Endometrial microvascular endothelial cells (primary cell): ENCODE measurements around the gene ADAMTS12. TPM values are rescaled to one million over a fixed set of nuclear protein-coding genes. Genes with fewer than 3 reads are reported as not detected.

ENCODE experiments used
- in situ Hi-C: cut with HindIII; loops from 2 replicates; pipeline ENCODE4 v1.10.0; 2017; ENCODE audit warnings: low sequenced_read_pairs, low pct_unique_long_range_greater_than_20kb; ENCODE audit errors: inconsistent ontology term
- total RNA-seq: library from RNA; depleted of rRNA; stranded (reverse); fragments of >200 nt; gene quantifications from one replicate; pipeline ENCODE4 v1.2.3, GENCODE V29; 2015; ENCODE audit errors: inconsistent ontology term

Gene ADAMTS12
- total RNA-seq, 1 donor from 2014 or later, result 0.84 TPM

DNA sequence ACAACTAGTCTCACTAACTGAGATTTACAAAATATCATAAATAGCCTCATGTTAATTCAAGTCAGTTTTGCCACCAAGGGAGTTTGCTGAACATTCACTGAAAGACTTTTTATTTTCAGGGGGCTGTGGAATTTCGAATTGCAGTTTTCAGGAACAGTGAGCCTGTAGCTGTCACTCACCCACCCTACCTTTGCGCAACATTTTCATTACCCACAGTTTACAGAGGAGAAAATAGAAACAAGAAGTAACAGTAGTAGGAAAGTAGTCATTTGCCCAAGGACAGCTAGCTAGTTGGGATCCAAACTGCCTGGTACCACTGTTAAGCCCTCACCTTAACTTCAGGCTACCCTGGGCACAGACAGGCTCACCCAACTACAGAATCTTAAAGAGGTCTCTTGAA is 154.1 kb downstream of the ADAMTS12 start:
- in situ Hi-C loops, result no loop called here

DNA sequence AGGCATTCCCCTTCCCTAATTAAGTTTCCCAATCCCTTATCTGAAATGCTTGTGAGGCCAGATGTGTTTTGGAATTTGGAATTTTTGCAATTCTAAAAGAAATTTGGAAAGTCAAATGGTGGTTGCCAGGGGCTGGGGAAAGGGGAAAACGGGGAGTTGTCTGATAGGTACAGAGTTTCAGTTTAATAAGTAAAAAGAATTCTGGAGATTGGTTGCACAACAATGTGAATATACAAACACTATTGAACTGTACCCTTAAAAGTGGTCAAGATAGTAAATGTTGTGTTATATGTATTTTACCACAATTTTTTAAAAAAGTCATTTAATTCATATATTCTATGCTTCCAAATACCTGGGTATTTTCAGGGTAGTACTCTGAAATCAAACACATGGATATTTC is 154.5 kb downstream of the ADAMTS12 start:
- in situ Hi-C loops, result no loop called here

DNA sequence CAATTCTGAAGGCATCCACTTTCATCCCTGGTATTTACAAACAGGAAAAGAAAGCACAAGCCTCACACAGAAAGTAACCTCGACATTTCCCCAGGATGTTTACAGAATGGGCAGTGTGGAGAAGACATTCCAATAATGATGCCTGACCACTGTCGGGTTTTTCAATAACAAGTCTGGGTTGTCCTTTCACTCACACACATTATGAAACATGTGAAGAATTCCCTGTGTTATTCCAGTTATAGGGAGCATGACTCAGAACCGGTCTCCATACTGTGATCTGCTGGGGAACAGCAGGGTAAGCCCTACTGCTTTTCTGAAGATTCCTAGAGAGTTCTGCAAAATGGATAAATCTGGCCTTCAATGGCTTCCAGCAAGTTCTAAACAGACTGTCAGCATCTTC is 155.3 kb downstream of the ADAMTS12 start:
- in situ Hi-C loops, result no loop called here

DNA sequence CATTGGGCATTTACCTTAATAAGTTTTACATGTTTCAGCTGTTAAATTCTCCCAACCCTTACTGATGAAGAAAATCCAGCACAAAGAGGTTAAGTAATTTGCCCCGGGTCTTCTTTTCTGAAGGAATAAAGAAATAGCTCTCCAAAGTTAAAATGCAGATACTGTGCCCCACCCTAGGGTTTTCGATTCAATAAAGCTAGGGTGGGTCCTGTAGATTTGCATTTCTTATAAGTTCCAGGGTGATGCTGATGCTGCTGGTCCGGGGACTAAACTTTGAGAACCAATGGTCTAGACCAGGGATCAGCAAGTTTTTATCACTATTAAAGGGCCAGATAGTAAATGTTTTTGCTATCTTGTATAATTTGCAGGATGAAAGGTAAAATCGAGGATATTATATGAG is 156.7 kb downstream of the ADAMTS12 start:
- in situ Hi-C loops, result no loop called here

DNA sequence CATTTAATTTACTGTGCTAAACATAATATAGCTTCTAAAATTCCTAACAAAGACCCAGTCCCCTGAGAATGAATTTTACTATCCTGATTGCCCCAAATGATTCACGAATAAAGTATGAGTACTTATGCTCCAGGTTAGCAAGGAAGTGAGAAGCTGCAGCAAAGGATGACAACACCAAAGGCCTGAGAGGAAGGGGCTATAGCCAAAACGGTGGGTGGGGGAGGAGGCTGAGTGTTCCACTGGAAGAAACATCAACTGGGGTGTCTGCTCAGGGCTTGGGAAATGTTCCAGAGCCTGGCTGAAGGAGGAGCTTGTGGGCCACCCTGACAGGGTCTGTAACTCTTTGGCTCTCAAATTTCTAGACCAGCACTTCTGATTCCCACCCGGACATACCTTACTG is 157.3 kb downstream of the ADAMTS12 start:
- in situ Hi-C loops, result no loop called here

DNA sequence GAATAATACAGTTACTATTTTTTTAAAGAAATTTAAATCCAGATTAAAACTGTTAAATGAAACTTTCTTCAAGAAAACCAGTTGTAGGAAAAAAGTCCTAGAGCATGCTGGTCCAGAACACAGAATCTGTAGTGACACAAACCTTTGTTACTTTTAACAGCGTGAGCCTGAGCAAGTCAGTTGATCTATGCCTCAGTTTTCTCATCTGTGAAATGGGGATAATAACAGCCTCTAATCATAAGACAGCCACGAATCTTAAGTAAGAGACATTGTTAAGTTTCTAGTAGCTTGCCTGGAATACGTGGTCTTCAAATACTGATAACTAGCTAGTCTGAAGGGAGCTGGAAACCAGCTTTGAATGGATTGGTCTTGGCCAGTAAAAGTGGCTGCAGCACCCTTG is 158.6 kb downstream of the ADAMTS12 start:
- in situ Hi-C loops, result no loop called here

DNA sequence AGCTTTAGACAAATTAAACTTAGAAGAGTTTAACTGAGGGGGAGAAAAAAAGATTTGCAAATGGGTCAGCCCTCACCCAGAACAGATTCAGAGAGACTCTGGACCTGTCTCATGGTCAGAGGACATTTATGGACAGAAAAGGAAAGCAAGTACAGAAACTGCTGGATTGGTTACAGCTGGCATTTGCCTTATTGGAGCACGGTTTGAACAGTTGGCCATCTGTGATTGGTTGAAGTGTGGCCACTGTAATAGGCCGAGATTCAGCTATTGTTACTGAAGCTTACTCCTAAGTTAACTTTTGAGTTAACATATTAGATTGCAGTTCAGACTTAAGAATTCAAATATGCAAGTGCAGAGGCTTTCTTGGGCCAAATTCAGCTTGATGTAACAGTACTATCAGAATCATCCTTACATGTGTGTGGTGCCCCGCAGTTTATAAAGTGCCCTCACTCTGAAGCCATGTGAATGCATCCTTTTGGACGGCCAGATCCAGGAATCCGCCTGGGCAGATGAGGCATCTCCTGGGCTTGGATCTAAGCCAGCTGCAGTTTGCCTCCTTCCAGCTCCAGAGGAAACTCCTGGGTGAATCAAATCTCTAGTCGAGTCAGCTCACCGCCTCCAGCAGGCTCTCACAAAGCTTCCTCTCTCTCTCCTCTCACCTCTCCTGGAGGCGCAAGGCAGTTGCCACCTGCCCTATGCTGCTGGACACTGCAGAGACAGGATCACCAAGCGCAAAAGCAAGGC is 165.2 kb downstream of the ADAMTS12 start:
- in situ Hi-C loops, result no loop called here

DNA sequence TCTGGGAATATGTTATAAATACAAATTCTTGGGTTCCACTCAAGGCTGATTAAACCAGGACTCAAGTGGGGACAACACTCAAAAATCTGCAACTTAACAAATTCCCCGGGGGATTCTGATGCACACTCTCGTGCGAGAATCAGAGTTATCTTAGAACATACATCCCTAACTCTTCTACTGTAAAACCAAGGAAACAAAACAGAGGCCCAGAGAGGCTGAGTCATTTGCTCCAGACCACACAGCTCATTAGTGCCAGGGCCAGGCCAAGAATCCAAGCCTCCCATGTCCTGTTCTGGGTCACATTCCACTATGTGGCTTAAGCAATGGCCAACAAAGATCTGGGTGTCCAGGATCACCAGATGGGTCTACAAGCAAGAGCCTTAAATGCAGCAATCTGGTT is 166.0 kb downstream of the ADAMTS12 start:
- in situ Hi-C loops, result no loop called here

DNA sequence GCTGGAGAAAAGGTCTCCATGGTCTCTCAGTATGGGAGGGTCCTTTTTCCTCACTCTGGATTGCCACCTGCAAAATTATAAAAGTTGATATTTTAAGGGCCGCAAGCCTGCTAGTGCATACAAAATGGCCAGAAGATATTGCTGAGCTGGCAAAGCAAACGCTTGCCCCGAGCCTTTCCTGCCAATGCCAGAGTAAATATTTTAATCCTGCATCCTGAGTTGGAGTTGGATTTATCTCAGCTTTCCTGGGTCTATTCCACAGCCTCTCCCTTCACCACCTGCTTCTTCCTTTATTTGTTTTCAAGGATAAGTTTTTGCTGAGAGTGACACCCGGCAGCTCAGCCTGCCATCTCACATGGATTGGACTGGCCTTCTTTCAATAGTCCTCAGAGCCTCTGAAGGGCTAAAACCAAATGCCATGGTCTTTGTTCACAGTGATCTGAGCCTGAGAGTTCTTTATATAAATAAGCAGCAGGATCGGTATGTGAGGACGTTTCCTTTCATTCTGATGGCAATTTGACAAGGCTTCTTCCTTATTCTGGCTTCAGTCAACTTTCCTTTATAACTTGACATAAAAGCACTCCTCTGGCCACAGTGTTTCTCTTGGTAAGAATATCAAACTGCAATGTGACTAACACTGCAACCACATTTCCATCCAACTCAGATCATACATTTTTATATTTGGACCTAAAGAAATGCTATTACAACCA is 170.1 kb downstream of the ADAMTS12 start:
- in situ Hi-C loops, result no loop called here

DNA sequence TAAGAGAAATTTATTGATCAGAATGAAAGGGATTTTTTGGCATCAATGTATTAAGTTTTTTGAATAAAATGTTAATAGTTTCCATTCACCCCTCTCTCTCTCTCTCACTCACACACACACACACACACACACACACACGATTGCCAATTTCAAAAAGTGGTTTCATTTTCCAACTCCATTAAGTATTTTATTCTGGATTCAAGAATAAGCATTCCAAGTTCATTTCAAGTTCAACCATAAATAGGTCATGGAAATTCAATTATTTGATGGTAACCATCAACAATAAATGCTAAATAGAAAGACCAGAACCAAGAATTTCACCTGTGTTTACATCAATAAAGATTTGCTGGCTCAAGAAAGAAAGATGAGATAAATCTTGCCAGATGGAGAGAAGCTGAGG is 171.6 kb downstream of the ADAMTS12 start:
- in situ Hi-C loops, result no loop called here

DNA sequence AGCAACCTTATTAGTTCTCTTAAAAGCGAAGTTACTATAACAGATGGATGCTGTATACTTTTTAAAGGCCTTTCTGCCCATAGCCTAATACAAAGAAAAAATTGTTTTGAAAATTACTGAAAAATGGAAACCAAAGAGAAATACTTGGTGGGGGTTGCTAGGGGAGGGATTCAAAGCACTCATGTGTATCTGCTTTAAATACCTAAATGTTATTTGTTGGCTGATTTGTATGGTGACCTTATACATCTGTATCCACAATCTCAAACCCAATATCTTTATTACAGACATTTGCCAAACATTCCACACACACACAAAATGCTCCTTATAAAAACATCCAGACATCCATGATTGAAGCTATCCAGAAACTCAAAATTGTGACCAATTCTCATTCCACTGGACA is 172.0 kb downstream of the ADAMTS12 start:
- in situ Hi-C loops, result no loop called here

DNA sequence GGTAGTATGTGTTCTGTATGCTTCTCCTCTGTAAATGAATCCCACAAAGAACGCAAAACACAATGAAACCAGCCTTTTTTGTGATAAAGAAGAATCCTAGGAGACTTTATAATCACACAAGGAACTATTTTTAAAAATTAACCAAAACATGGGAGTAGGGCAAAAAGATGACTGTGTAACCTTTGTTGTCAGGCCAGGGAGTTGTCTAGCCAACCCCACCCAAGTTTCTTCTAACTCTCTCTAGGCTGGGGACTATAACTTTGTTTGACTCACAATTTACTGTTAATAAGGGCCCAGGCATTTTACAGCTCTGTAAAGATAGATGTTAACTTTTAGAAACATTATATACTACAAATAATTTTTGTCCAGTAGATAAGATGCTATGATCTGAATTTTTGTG is 176.1 kb downstream of the ADAMTS12 start:
- in situ Hi-C loops, result no loop called here

DNA sequence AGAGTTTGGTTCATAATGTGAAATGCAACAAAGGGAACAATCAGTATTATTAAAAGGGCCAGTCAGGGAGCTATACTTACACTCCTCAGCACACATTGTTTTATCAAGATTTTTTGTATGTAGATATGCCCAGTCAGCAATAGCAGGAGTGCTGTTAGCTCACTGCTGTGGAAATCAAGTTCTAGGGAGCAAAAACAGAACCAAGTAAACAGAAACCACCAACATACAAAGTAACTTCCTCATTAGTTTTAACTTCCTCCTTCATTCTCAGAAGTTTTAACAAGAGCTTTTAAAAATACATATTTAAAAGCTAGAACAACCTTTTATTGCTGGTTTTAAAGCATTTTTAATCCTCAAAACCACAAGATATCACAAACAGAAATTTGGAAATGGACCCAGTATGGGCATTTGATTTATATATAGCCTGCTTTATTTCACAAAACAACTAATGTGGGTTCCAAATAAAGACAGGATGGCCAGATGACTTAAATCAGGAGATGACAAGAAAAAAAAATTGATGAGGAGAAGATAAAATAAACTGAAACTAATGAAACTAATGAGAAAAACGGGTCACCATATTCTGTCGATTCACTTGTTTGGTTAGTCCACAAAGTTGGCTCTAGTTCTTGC is 178.5 kb downstream of the ADAMTS12 start:
- in situ Hi-C loops, result no loop called here

DNA sequence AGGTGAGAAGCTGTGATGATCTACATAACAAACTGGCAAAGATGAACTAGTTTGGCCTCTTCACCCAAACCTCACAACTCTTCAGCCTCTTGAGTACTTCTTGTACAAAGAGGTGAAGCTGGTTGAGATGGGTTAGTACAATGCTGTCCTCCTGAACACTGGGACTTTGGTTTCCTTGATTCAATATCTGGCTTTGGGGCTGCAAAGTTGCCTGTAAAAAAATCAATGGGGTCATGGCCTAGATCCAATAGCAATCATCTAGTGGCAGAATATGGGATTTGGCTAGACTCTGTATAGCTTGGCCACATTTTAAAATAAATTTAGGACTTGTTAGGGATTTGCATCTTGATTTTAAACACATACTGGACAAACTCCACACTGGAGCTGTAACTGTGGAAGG is 179.1 kb downstream of the ADAMTS12 start:
- in situ Hi-C loops, result no loop called here

DNA sequence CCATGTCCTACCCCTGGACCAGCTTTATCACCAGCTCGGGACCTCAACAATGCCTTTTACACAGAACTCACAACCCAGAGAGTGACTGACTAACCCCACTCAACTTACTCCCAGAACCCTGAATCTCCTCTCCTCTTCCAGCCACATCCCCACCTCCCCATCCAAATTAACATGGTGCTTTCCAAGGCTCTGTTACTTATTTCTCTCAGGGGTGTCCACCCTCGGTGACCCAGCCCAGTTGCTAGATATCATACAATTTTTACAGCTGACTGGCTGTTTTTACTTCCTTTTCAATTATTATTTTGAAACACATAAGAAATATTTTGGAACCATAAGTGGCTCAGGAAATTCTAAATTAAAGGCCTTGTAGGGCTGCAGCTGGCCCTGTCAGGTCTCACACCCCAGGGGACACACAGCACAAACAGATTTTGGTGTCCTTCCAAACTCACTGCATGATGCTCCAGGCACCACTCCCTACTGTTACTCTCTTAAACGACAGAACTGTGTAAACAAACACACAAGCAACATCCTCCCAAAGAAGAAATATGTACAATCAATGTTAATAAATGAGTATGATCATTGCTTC is 180.6 kb downstream of the ADAMTS12 start:
- in situ Hi-C loops, result no loop called here

DNA sequence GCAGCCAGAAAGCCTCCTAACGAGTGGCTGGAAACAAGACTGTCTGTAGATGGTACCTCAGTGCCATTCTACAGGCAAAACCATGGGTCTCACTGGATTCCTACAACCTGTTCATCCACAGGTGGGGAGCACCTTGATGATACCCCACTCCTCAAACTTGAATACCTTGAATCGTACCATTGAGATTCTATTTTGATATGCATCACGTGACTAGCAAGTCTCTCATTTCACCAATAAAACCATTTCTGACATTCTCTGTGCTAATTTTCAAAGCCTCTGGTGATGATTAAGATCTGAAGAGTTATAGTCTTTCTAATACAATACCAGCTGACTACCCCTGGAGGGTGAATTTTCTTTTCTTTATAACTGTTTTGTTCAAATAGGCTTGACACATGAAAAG is 188.9 kb downstream of the ADAMTS12 start:
- in situ Hi-C loops, result no loop called here

DNA sequence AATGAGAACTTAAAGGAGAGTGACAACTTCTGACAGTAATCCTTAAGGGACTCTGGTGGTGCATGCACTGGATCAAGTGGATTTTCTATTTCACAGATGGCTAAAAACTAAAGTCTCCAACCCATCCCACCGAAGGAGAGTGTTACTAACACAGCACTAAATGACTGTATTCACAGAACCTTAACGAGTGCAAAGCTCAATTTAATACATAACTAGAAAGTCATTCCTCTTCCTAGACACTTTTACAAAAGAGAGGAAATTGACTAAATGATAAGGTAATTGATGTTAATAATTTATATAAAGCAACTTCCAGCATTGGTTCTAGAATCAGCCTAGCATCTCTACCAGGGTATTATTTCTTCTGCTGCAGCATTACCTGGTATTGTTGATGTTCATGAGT is 189.8 kb downstream of the ADAMTS12 start:
- in situ Hi-C loops, result no loop called here

DNA sequence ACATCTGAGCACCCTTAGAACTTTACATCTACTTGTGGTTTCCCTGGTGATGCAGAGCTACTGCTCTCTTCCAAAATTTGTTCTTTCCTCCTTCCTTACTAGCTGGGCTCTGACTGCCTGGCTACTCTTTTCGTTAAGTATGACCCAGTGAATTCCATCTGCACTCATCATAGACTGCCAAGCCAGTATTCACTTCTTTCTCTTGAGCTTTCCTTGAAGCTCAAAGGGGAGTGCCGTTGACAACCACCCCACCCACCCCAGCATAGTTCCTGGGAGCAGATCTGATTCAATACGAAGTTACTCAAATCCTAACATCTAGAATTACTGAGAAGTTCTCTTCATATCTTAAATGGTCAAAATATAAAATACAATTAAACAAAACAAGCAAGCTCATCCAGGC is 190.5 kb downstream of the ADAMTS12 start:
- in situ Hi-C loops, result no loop called here

DNA sequence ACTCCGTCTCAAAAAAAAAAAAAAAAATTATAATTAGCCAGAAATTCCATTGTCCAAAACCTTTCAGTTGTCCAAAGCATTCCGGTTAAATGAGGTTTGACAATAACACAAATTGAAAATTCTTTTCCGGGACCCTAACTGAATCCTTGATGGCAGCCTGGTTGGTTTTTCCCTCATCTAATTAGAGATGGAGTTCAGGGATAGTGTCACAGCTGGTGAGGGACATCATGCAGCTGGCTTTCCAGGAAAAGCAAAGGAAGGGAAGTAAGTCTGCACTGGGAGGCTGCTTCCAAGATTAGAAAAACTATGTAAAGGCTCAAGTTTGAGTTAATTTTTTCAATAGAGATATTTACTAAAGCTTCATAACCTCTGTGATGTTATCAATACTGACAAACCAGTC is 195.4 kb downstream of the ADAMTS12 start:
- in situ Hi-C loops, result no loop called here

DNA sequence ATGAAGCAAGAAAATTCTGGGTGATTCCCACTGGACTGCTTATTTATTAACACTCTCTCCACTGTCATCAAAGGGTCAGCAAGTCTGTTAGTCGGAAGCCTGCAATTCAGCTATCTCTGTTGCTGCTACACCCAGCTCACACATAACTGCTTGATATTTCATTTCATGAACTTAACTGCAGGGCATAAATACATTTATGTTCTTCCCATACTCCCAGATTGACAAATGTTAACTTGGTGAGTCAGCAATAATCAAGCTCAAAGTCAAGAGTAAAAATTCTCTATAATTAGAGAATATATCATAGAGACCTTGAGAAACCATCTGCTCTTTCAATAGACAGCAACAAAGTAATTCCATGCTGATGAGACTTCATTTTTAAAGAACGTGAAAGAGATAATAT is 198.8 kb downstream of the ADAMTS12 start:
- in situ Hi-C loops, result no loop called here
